ENCODE results near the gene GPR4. TPM values are rescaled to one million over a fixed set of nuclear protein-coding genes. Genes with fewer than 3 reads are reported as not detected.

The GPR4 gene
- polyA plus RNA-seq, 1 of the 3 experiments (the other 2 are of a cell fraction): 0.69 TPM

- Histone ChIP-seq H3K9ac (no peak within 1 kb of the TSS), H3K9me2 (no peaks in the 10 kb centered on the region), H3K79me2 (ENCODE audit: insufficient read depth) (no peaks in the 10 kb centered on the region), H2AFZ (ENCODE audit: low read depth) (no peak within 1 kb of the TSS), H3F3A (replicated peaks; ENCODE audit: insufficient read depth) (peaks cover 15% of the 10 kb centered on the region), H4K20me1 (ENCODE audit: insufficient read depth) (no peaks in the 10 kb centered on the region), H3K27ac (ENCODE audit: low read depth in 2 of 2, low read length in 1 of 2) (no peak within 1 kb of the TSS), H3K9me3 (no peaks in the 10 kb centered on the region), H3K27me3 (ENCODE audit: insufficient read depth) (no peaks in the 10 kb centered on the region), H3K4me3 (ENCODE audit: low read depth in 2 of 2, low read length in 1 of 2) (no peak within 1 kb of the TSS), H3K36me3 (replicated peaks in 1 of 2; ENCODE audit: control insufficient read depth in 1 of 2, insufficient read depth in 2 of 2, low read length in 1 of 2) (no peaks in the 10 kb centered on the region), H3K4me2 (no peak within 1 kb of the TSS), H3K4me1 (ENCODE audit: control insufficient read depth in 1 of 2, insufficient read depth in 2 of 2, low read depth in 1 of 2, low read length in 1 of 2) (peaks cover 0 to 5% of the 10 kb centered on the region in 2 experiments; a peak in 1 of 4 replicates)
- WGBS (ENCODE audit: low lambda C conversion rate): 76% methylated on average over 38 of the region's 52 CpGs
- peak; percentile 15 for DNase-seq
- POLR2A ChIA-PET: no interaction called here
- no peak for TF ChIP-seq MAX (IDR thresholded peaks at IDR 0.05; ENCODE audit: low read depth)
- TF ChIP-seq NRF1 (IDR thresholded peaks at IDR 0.05; ENCODE audit: low read depth, low read length): no peak
- no peak for TF ChIP-seq FOXM1 (IDR thresholded peaks at IDR 0.05; ENCODE audit: low read depth)
- no peak for TF ChIP-seq SIN3A (IDR thresholded peaks at IDR 0.05; ENCODE audit: borderline replicate concordance, low read depth, low read length)
- no peak for TF ChIP-seq FOXJ3 (CRISPR knock-in tag; IDR thresholded peaks at IDR 0.05)
- TF ChIP-seq MXI1 (IDR thresholded peaks at IDR 0.05; ENCODE audit: low read depth, low read length): no peak
- CTCF ChIA-PET: interaction anchor here (0.9 to 1.2 kb wide), 2 partner anchors 20 to 153 kb away, joined by 3 read pairs; no protein-coding TSS in a partner anchor
Measured at GRCh38 chr19:45638930-45639729, 37.1 kb upstream of the GPR4 start, which contains the start of gene EML2. Gene EML2 (minus strand): TSS chr19:45639397. CDS start chr19:45639376, 21 bp downstream.

- Histone ChIP-seq H3K27ac (ENCODE audit: low read depth in 2 of 2, low read length in 1 of 2) (no peak overlapping the region), H4K20me1 (ENCODE audit: insufficient read depth) (no peaks in the 10 kb centered on the region), H3F3A (replicated peaks; ENCODE audit: insufficient read depth) (peaks cover 6% of the 10 kb centered on the region), H3K4me1 (ENCODE audit: control insufficient read depth in 1 of 2, insufficient read depth in 2 of 2, low read depth in 1 of 2, low read length in 1 of 2) (no peaks in the 10 kb centered on the region), H3K79me2 (ENCODE audit: insufficient read depth) (no peaks in the 10 kb centered on the region), H2AFZ (ENCODE audit: low read depth) (no peak overlapping the region), H3K36me3 (replicated peaks in 1 of 2; ENCODE audit: control insufficient read depth in 1 of 2, insufficient read depth in 2 of 2, low read length in 1 of 2) (no peaks in the 10 kb centered on the region), H3K9ac (no peak overlapping the region), H3K27me3 (ENCODE audit: insufficient read depth) (no peaks in the 10 kb centered on the region), H3K4me2 (no peak overlapping the region), H3K9me3 (no peaks in the 10 kb centered on the region), H3K9me2 (no peaks in the 10 kb centered on the region), H3K4me3 (ENCODE audit: low read depth in 2 of 2, low read length in 1 of 2) (no peak overlapping the region)
- 87% methylated on average over 16 of the region's 19 CpGs for WGBS (ENCODE audit: low lambda C conversion rate)
- DNase-seq: no peak
- CTCF ChIA-PET: interaction anchor here (0.9 kb wide), 1 partner anchor 21 kb away, joined by 3 read pairs; no protein-coding TSS in a partner anchor
- POLR2A ChIA-PET: no interaction called here
- no peak for TF ChIP-seq NRF1 (IDR thresholded peaks at IDR 0.05; ENCODE audit: low read depth, low read length)
- TF ChIP-seq RCOR1 (IDR thresholded peaks at IDR 0.05; ENCODE audit: low read length): no peak
- TF ChIP-seq ZBTB33 (IDR thresholded peaks at IDR 0.05; ENCODE audit: borderline replicate concordance, low read depth): no peak
- TF ChIP-seq POLR2AphosphoS5 (IDR thresholded peaks at IDR 0.05; ENCODE audit: low read depth, low read length): no peak
- TF ChIP-seq REST (IDR thresholded peaks at IDR 0.05; ENCODE audit: low read depth, low read length): no peak
- TF ChIP-seq GATA2 (CRISPR knock-in tag; IDR thresholded peaks at IDR 0.05): no peak
- no peak for TF ChIP-seq GABPA (IDR thresholded peaks at IDR 0.05; ENCODE audit: low read depth)
- no peak for TF ChIP-seq FOXM1 (IDR thresholded peaks at IDR 0.05; ENCODE audit: low read depth)
- no peak for TF ChIP-seq CTCF (IDR thresholded peaks at IDR 0.05)
- TF ChIP-seq SIN3A (IDR thresholded peaks at IDR 0.05; ENCODE audit: borderline replicate concordance, low read depth, low read length): no peak
- no peak for TF ChIP-seq FOXJ3 (CRISPR knock-in tag; IDR thresholded peaks at IDR 0.05)
- TF ChIP-seq NFIC (IDR thresholded peaks at IDR 0.05; ENCODE audit: borderline replicate concordance): no peak
- no peak for TF ChIP-seq RAD21 (IDR thresholded peaks at IDR 0.05; ENCODE audit: low read length)
- no peak for TF ChIP-seq YY1 (IDR thresholded peaks at IDR 0.05; ENCODE audit: low read depth)
Measured at GRCh38 chr19:45637890-45638667, 36.1 kb upstream of the GPR4 start.
